GM12878 (cell line): ENCODE measurements around the gene ABCC1. TPM values are rescaled to one million over a fixed set of nuclear protein-coding genes. Genes with fewer than 3 reads are reported as not detected.
"Not testable (repeated sequence)": the region's sequence is repeated elsewhere in the genome, so short reads cannot be mapped to it uniquely, and the experiment has no call there.

Experiments used
- ATAC-seq: fragments of 200-7000 bp; cut with Tn5 transposase; 3 replicates; pipeline ENCODE4 v1.9.1; 2020; ENCODE audit warnings: mild to moderate bottlenecking, moderate library complexity
- BruUV-seq: library from RNA; stranded (reverse); fragments of 400-500 nt; replicated peaks from 2 replicates; lab custom pipeline; 2021; lab: Mats Ljungman, UMichigan
- CTCF ChIA-PET: fragments of 300-600 bp; sonication (Branson Sonifier 250); formaldehyde crosslinking; extraction: SDS; loops from one replicate; lab custom pipeline; 2021; ENCODE audit warnings: inconsistent platforms; lab: Yijun Ruan, JAX
- POLR2A ChIA-PET: fragments of 350-600 bp; formaldehyde crosslinking; extraction: SDS; loops from one replicate; lab custom pipeline; 2021; ENCODE audit warnings: inconsistent platforms; lab: Charles Lee
- RAD21 ChIA-PET: fragments of 300-600 bp; sonication (Branson Sonifier 250); formaldehyde crosslinking; loops from one replicate; lab custom pipeline; 2023; ENCODE audit warnings: antibody characterized with exemption; ENCODE audit not compliant: unreplicated experiment; lab: Charles Lee
- SMC1A ChIA-PET: fragments of 300-600 bp; sonication (Branson Sonifier 250); formaldehyde crosslinking; loops from one replicate; lab custom pipeline; 2023; ENCODE audit not compliant: unreplicated experiment, uncharacterized antibody; lab: Charles Lee
- DNase-seq: peaks from one replicate; pipeline ENCODE4 v3.0.0-alpha.2; 2011; ENCODE audit warnings: low read depth, low spot score
- FAIRE-seq: peaks from 3 replicates; lab custom pipeline; 2011; peaks lifted over from hg19 to GRCh38; lab: Jason Lieb, UNC
- H2AFZ ChIP-seq: 2 replicates; pipeline ENCODE4 v1.6.0; 2011; ENCODE audit warnings: low read depth, low read length, control low read depth; ENCODE audit not compliant: control insufficient read depth
- H3K27ac ChIP-seq: 2 replicates; pipeline ENCODE4 v1.5.1; 2011; ENCODE audit warnings: control low read depth; ENCODE audit not compliant: control insufficient read depth, insufficient read depth
- H3K27me3 ChIP-seq, 2 experiments: replicated peaks in 1 of 2; 2 replicates each; pipeline versions ENCODE4 v1.6.0 to v1.6.1; 2011; ENCODE audit warnings: low read length in 1 of 2; ENCODE audit not compliant: control insufficient read depth in 2 of 2, insufficient read depth in 2 of 2
- H3K36me3 ChIP-seq, 2 experiments: 2 replicates each; pipeline ENCODE4 v1.5.1; 2011; ENCODE audit warnings: low read length in 1 of 2; ENCODE audit not compliant: control insufficient read depth in 2 of 2, insufficient read depth in 2 of 2
- H3K4me1 ChIP-seq: 2 replicates; pipeline ENCODE4 v1.6.1; 2011; ENCODE audit warnings: mild to moderate bottlenecking, low read length, moderate library complexity, mixed read lengths; ENCODE audit not compliant: control insufficient read depth, insufficient read depth
- H3K4me2 ChIP-seq: 2 replicates; pipeline ENCODE4 v1.6.0; 2011; ENCODE audit warnings: control low read depth; ENCODE audit not compliant: control insufficient read depth, insufficient read depth
- H3K4me3 ChIP-seq: fragments of 200-600 bp; sonication (generic); 2 replicates; pipeline ENCODE4 v1.5.1; 2016
- H3K79me2 ChIP-seq: 2 replicates; pipeline ENCODE4 v1.6.0; 2011; ENCODE audit warnings: low read length; ENCODE audit not compliant: control insufficient read depth, insufficient read depth
- H3K9ac ChIP-seq: 2 replicates; pipeline ENCODE4 v1.8.0; 2011; ENCODE audit warnings: low read length, control low read depth, mixed read lengths; ENCODE audit not compliant: control insufficient read depth, insufficient read depth
- H3K9me3 ChIP-seq: replicated peaks from 3 replicates; pipeline ENCODE4 v1.5.1; 2011; ENCODE audit warnings: mild to moderate bottlenecking, low read length; ENCODE audit not compliant: control insufficient read depth, insufficient read depth
- H4K20me1 ChIP-seq: 2 replicates; pipeline ENCODE4 v1.6.0; 2011; ENCODE audit not compliant: control insufficient read depth, insufficient read depth
- ATF2 ChIP-seq: IDR thresholded peaks from 2 replicates; pipeline ENCODE4 v1.6.1; 2012; ENCODE audit warnings: low read length, inconsistent platforms
- BACH1 ChIP-seq: fragments of 450-650 bp; IDR thresholded peaks from 2 replicates; pipeline ENCODE4 v1.6.1; 2017; ENCODE audit warnings: mild to moderate bottlenecking, borderline replicate concordance
- CREB1 ChIP-seq: IDR thresholded peaks from 2 replicates; pipeline ENCODE4 v1.6.1; 2012; ENCODE audit warnings: low read depth, mild to moderate bottlenecking, inconsistent platforms
- HSF1 ChIP-seq: fragments of 150-350 bp; IDR thresholded peaks from 2 replicates; pipeline ENCODE4 v1.6.1; 2014; ENCODE audit warnings: mild to moderate bottlenecking, low read depth, low read length
- KDM1A ChIP-seq: fragments of 200-600 bp; sonication (generic); IDR thresholded peaks from 2 replicates; pipeline ENCODE4 v1.6.1; 2016; ENCODE audit warnings: borderline replicate concordance
- PKNOX1 ChIP-seq: fragments of 450-650 bp; IDR thresholded peaks from 2 replicates; pipeline ENCODE4 v1.6.1; 2016; ENCODE audit warnings: mild to moderate bottlenecking
- PRDM15 ChIP-seq: fragments of 450-650 bp; formaldehyde crosslinking; IDR thresholded peaks from 2 replicates; pipeline ENCODE4 v1.4.0; 2020; ENCODE audit warnings: mild to moderate bottlenecking, moderate library complexity
- SMAD5 ChIP-seq: IDR thresholded peaks from 2 replicates; pipeline ENCODE4 v1.6.1; 2016; ENCODE audit warnings: antibody characterized with exemption, low read depth
- SREBF1 ChIP-seq: IDR thresholded peaks from 2 replicates; pipeline ENCODE4 v1.6.1; 2012; ENCODE audit warnings: mild to moderate bottlenecking, low read length
- ZNF207 ChIP-seq: fragments of 450-650 bp; IDR thresholded peaks from 2 replicates; pipeline ENCODE4 v1.6.1; 2014; ENCODE audit warnings: antibody characterized with exemption, mild to moderate bottlenecking, borderline replicate concordance
- ZNF217 ChIP-seq: fragments of 450-650 bp; IDR thresholded peaks from 2 replicates; pipeline ENCODE4 v1.6.1; 2017; ENCODE audit warnings: antibody characterized with exemption, mild to moderate bottlenecking
- WGBS: methylation state at CpG from one replicate; pipeline ENCODE4 v1.1.6; 2016; ENCODE audit warnings: low lambda C conversion rate; ENCODE audit not compliant: insufficient replicate concordance, insufficient coverage; ENCODE audit errors: missing lambda C conversion rate; 5-methylcytosine and 5-hydroxymethylcytosine counted together
- in situ Hi-C: fragments of 300-500 bp; cut with MboI; formaldehyde crosslinking; loops from 9 replicates; pipeline ENCODE4 v1.14.3; 2018; ENCODE audit warnings: mixed read lengths
- intact Hi-C: fragments of 100-400 bp; cut with micrococcal nuclease; formaldehyde crosslinking; loops from one replicate; pipeline ENCODE4 v1.14.2; 2022; ENCODE audit not compliant: unreplicated experiment
- polyA plus RNA-seq, 11 experiments: library from polyadenylated mRNA; depleted of rRNA in 4 of 11; unstranded in 6 of 11; stranded (reverse) in 5 of 11; fragments of >200 nt; fragmentation: Nextera tagmentation in 4 of 11; fragmentation: Illumina TruSeq in 1 of 11; extraction: Ambion mirVana in 4 of 11; extraction: Trizol in 1 of 11; gene quantifications; 1 replicate in 1 of 11; 2 replicates in 10 of 11; pipeline versions ENCODE4 v1.2.1 to v1.2.3, GENCODE V29; 2011 to 2016; ENCODE audit warnings: inconsistent platforms in 2 of 11, missing spikeins in 2 of 11, low read depth in 1 of 11
- total RNA-seq, 4 experiments: library from RNA; depleted of rRNA in 3 of 4; stranded (reverse); fragments of >200 nt in 3 of 4; fragmentation: Illumina TruSeq in 1 of 4; extraction: Trizol in 1 of 4; gene quantifications; 2 replicates each; pipeline versions ENCODE4 v1.2.1 to v1.2.3, GENCODE V29; 2013 to 2021

Gene ABCC1
- total and polyA plus RNA-seq, 10 of the 15 experiments (the other 5 are each of a cell fraction or from before 2014, with no cell fraction given), result 3.2 to 44.6 (median 14.5) TPM

- H3K4me3 ChIP-seq, result no peak overlapping the region
- ChIA-PET SMC1A (no interaction called here), RAD21 (no interaction called here), CTCF (interaction anchor here (1.0 kb wide), 1 partner anchor 10 kb away, joined by 4 read pairs; no protein-coding TSS in a partner anchor), POLR2A (no interaction called here)
- in situ Hi-C loops, result no loop called here
- H2AFZ ChIP-seq, result no peak overlapping the region
- 65% methylated on average over 8 of the region's 8 CpGs for WGBS
- no peak overlapping the region for H3K9ac ChIP-seq
- intact Hi-C loops, result no loop called here
- no peaks in the 10 kb centered on the region for H3K27me3 ChIP-seq
- no peak for FAIRE-seq
- H3K27ac ChIP-seq, result no peak overlapping the region
- BruUV-seq, result no TSS peak
- no peak for ATAC-seq
- no peaks in the 10 kb centered on the region; the same call in 2 of the 3 replicates for H3K9me3 ChIP-seq
- no peaks in the 10 kb centered on the region for H3K79me2 ChIP-seq
- H4K20me1 ChIP-seq, result no peaks in the 10 kb centered on the region
- H3K4me2 ChIP-seq, result no peak overlapping the region
- H3K4me1 ChIP-seq, result no peaks in the 10 kb centered on the region
- TF ChIP-seq PKNOX1, result no peak
- no peak for TF ChIP-seq HSF1
- no peak for TF ChIP-seq SREBF1
- no peak for TF ChIP-seq SMAD5
- TF ChIP-seq BACH1, result no peak
- TF ChIP-seq KDM1A, result no peak
- no peak for TF ChIP-seq CREB1
- no peak for TF ChIP-seq ATF2
- TF ChIP-seq ZNF217, result no peak
- no peak for TF ChIP-seq ZNF207
- no peak for TF ChIP-seq PRDM15 (CRISPR knock-in tag)
- DNase-seq, result no peak
- H3K36me3 ChIP-seq, result no peaks in the 10 kb centered on the region
Measured at GRCh38 chr16:15916323-15916722, 33.1 kb upstream of the ABCC1 start.

DNA sequence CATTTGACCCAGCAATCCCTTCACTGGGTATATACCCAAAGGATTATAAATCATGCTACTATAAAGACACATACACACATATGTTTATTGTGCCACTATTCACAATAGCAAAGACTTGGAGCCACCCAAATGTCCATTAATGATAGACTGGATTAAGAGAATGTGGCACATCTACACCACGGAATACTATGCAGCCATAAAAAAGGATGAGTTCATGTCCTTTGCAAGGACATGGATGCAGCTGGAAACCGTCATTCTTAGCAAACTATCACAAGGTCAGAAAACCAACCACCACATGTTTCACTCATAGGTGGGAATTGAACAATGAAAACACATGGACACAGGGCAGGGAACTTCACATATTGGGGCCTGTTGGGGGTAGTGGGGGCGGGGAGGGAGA lies 31.1 kb upstream of the ABCC1 start:
- H3K79me2 ChIP-seq, H4K20me1 ChIP-seq, H3K4me1 ChIP-seq, FAIRE-seq, CTCF ChIA-PET, POLR2A ChIA-PET, H3K27me3 ChIP-seq, ATAC-seq, SMC1A ChIA-PET, BruUV-seq, RAD21 ChIA-PET, H3K27ac ChIP-seq, H3K9me3 ChIP-seq, H3K4me2 ChIP-seq, H3K36me3 ChIP-seq, intact Hi-C loops, DNase-seq, H3K4me3 ChIP-seq, in situ Hi-C loops, H2AFZ ChIP-seq, H3K9ac ChIP-seq: not testable (repeated sequence)
- WGBS, result 27% methylated on average over 3 of the region's 3 CpGs
